DMS153 treated with DMSO at 0.1 percent for 48 hours (cell line): ENCODE results near the gene STX18.
"Not testable (repeated sequence)": the region's sequence is repeated elsewhere in the genome, so short reads cannot be mapped to it uniquely, and the experiment has no call there.

Experiments used
- DNase-seq: peaks from one replicate; lab custom pipeline; 2025; ENCODE audit not compliant: unreplicated experiment; lab: John Stamatoyannopoulos, UW

Gene STX18

DNA sequence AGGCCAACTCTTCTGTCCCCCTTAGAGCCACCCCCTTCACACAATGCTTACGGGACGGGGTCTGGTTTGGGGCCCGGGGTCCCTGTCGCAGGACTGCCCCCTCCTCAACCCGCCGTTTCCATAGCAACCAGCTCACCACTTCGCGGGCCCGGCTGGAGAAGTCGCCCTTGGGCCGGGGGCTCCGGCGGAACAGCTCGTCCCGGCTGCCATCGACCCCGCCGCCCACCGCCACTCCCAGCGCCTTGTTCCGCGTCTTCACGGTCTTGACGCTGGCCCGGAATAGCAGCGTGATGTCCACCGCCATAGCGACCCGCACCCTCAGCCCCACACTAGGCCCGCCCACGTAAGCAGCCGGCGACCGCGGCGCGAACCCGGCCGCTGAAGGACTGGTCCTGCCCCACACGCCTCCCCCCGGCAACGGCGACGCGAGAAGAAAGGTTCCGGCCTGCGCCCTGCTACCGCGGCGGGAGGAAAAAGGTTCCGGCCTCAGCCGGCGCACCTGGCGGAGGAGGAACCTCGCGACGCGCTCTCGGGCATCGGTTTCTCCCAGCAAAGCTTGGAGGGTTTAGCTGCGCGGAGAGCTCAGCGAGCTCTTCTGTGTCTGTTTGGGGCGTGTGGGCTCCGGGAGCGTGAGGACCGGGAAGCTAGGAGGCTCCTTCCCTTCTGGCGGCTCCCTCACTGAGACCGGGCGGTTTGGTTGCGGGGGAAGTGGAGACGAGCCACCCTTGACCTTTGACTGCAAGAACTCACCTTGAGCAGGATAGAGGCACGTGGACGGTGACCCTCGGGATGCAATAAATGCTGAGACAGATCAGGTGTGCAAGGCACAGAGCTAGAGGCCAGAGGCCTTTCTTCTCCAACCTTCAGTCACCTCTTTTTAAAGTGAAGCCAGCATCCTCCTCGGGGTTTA is at the start of gene STX18:
STX18 (minus strand) TSS at position 388 of the 910 bp plus-strand sequence; CDS start at position 304, 84 bp downstream.
- peak; percentile 19 for DNase-seq

DNA sequence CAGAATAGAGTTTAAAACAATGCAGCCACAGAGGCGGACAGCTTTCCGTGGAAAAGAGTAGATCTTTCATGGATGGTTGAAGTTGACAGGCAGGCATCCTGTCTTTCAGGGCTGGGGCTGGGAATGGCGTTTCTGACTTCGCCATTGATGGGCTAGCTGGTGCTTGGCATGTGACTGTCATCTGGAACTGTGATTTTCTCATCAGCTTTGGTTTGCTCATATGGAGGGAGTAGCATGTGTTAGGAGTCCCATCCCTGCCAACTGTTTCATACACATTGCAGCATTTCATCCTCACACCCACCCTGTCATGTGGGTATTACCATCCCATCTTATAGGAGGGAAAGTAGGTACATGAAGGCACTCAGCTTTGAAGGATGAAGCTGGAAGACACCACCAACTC is 49.2 kb upstream of the STX18 start:
- DNase-seq, result no peak

DNA sequence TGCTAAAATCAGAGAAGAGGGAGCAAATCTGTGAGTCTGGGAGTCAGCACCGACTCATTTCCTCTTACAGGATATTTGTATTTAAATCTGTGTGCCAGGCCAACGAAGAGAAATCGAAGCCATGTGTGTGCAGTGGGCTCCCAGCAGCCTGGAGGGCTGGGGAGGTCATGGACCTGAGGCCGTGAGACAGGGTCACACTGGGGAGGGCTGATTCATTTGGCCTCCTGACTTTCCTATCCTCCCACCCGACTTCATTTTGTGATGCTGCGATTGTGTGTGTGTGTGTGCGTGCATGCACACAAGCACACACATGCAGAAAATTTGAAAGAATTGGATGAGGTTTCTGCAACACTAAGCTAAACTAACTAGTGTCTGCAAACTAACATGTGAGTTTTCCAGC is 48.7 kb upstream of the STX18 start:
- no peak for DNase-seq

DNA sequence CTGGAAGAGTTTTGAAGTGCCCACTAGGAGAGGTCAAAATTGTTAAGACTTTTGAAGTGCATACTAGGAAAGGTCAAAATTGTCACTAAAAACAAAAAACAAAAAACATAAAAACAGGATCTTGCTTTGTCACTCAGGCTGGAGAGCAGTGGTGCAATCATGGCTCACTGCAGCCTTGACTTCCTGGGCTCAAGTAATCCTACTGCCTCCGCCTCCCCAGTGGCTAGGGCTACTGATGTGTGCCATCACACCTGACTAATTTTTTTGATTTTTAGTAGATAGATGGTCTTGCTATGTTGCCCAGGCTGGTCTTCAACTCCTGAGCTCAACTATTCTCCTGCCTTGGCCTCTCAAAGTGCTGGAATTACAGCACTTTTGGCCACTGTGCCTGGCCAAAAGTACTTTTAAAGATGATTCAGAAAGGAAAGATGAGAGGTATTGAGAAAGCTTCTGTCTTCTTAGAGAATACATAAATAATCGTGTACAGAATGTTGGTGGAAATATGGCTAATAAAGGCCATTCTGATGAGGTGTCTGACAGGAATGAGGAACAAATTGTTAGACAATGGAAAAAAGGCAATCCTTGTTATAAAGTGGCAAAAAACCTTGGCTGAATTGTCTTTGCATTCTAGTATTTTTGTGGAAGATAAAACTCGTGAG is 43.3 kb upstream of the STX18 start:
- no peak for DNase-seq

DNA sequence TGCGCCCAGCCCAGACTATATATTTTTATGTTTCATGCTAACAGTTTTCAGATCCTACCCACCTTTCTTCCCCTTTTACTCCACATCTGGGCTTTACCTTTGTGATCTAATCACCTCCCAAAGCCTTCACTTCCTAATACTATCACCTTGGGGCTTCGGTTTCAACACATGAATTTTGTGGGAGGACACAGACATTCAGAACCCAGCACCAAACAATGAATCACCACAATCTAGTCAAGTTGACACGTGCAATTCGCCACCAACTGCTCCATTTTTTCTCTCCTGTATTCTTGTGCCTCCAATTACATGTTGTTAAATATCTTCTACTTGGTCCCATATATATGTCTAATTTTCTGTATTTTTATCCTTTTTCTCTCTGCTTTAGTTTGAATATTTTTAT is 41.8 kb upstream of the STX18 start:
- DNase-seq, result no peak

DNA sequence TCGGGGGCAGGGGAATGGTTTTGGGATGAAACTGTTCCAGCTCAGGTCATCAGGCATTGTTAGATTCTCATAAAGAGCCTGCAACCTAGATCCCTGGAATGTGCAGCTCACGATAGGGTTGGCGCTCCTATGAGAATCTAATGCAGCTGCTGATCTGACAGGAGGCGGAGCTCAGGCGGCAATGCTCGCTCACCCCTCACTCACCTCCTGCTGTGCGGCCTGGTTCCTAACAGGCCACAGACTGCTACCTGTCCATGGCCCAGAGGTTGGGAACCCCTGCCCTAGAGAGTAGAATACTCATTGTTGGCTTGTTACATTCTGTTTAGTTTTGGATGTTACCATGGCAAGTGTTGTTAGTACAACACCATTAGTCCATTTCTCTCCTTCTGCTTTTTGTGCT is 40.8 kb upstream of the STX18 start:
- DNase-seq, result no peak

DNA sequence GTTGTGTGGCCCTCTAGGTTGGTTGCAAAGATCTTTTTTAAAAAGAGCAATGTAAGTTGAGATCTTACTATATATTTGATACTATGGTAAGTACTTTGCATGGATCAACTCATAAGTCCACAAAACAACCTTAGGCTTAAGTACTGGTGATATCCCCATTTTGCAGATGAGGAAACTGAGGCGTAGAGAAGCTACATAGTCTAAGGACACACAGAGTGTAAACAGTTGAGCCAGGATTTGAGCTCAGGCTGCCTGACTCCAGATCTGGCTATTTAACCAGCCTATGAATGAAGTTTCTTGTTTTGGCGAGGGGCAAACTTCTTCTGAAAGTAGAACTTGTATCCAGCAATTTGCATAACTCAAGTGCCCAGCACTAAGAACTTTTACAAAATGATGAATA is 38.6 kb upstream of the STX18 start:
- DNase-seq, result no peak

DNA sequence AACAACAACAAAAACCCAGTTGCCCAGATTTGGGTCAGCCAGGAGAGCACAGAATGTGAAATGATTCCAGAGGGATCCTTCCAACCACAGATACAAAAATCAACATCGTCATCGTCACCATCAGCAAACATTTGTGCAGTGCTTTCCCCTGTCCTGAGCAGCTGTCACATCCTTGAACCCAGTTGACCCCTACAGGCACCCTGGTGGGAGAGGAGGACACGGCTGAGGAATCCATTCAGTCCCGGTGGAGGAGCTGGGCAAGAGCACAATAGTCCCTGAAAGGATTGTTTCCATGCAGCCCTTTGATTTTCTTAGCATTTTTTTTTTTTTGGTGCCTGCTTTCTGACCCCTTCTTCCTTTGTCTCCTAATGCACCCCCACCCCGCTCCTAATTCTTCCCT is 37.1 kb upstream of the STX18 start:
- no peak for DNase-seq

DNA sequence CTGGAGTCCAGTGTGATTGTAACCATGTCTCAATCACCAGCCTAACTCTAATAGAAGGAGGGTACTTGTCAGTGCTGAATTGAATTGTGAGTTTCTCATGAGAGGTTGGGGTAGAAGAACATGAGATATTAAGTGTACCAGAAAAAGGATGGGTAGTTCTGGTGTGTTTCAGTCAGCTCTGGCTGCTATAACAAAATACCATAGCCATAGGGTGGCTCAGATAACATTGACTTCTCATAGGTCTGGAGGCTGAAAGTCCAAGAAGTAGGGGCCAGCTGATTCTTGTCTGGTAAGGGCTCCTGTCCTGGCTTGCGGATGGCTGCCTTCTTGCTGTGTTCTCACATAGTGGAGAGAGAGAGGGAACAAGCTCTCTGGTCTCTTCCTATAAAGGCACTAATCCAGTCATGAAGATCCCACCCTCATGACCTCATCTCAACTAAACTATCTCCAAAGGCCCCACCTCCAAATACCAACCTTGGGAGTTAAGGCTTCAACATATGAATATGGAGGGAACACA is 35.6 kb upstream of the STX18 start:
- DNase-seq, result no peak

DNA sequence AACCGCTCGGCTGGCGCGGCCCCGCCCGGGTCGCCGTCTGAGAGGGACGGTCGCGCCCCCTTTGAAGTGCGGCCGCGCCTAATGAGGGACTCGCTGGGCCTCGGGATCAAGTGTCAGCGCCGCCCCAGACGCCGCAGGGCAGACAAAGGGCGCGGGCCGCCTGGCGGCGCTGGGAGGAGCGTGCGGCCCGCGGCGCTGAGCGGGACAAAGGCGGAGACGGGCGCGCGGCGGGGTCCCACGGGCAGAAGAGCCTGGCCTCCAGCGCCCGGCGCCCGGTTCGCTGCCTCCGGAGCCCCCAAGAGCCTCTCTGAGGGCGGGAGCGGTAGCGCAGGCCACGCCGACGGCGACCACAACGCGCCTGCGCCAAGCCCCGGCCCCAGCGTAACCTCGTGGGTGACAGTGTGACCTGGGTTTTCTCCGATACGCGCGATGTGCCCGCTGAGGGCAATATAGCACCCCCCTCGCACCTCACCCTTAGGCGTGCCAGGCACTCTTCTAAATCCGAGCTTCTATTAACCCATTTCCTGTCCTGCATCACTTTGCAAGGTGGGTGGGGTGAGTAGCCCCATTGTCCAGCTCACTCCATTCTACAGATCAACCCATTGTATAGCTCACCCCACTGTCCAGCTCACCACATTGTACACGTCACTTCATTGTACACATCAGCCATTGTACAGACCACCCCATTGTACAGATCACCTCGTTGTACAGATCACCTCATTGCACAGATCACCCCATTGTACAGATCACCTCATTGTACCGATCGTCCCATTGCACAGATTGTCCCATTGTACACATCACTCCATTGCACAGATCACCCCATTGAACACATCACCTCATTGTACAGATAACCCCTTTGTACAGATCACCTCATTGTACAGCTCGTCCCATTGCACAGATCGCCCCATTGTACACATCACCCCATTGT is 33.7 kb upstream of the STX18 start:
- DNase-seq, result peak; percentile 2

DNA sequence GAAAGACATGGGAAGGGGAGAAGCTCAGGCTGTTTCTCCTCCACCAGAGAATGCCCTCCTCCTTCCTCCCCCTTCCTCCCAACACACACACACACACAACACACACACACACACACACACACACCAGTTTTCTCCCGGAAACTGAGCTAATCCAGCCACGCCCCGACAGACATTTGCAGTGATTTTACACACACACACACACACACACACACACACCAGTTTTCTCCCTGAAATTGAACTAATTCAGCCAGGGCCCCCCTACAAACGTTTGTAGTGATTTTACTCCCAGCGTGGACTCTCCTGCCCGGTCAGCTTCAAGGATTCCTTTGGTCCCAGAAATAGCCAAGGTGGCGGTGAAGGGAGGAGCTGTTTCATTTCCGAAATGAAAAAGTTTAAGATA is 32.9 kb upstream of the STX18 start:
- no peak for DNase-seq

DNA sequence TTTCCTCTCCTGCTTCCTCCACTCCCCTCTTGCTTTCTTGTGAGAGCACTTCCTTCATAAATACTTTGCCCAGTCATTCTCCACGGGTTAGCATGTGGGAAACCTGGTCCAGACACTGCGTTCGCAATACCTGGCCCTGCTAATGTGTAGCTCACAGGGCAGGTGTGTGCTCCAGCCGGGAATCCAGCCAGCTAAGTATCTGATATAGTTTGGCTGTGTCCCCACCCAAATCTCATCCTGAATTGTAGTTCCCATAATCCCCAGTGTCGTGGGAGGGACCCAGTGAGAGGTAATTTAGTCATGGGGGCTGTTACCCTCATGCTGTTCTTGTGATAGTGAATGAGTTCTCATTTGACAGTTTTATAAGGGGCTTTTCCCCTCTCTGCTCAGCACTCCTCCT is 32.2 kb upstream of the STX18 start:
- no peak for DNase-seq

DNA sequence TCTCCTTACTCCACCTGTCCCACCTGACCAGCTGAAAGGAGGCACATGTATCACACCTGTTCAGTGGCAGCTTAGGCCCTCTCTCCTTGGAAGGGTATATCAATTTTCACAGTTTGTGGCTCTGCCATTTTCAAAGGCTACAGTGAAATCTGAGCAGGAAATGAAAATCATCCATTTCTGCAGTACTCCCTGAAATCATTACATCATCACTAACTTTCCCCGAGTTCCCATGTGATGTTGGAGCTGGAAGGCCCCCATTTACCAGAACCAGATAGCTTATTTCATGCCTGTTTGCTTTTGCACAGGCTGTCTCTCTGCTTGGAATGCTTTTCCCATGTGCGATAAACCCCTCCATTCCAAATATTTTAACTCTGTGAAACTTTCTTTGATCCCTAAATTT is 31.0 kb upstream of the STX18 start:
- no peak for DNase-seq

DNA sequence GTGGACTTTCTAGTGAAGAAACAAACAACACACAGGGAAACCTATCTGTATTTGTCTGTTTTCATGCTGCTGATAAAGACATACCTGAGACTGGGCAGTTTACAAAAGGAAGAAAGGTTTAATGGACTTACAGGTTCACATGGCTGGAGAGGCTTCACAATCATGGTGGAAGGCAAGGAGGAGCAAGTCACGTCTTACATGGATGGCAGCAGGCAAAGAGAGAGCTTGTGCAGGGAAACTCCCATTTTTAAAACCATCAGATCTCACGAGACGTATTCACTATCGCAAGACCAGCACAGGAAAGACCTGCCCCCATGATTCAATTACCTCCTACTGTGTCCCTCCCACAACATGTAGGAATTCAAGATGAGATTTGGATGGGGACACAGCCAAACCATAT is 28.0 kb upstream of the STX18 start:
- not testable (repeated sequence) for DNase-seq

DNA sequence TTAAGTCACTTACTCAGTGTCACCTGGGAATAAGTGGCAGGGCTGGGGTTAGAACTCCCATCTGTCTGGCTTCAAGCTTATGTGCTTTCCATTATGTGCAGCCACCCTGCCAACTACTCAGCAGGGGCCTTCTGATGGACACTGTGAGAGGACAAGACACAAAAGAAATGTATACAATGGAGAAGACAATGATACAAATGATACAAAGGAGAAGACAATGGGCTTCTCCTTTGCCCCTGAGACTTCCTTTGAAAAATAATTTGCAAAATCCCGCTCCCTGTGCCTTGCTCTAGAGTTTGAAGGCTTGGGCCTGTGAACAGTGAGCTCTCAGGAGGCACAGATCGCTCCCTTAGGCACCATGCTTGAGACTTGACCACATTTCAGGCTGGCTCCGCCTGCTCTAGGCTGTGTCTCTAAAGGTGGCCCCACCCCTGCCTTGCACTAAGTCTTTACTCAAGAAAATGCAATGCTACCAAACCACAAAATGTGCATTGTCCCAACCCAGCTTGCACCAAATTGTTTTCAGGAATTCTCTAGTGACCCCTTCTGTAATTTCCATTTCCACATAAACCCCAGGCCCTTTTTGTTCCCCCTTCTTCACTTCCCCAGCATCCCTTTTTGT is 27.1 kb upstream of the STX18 start:
- no peak for DNase-seq

DNA sequence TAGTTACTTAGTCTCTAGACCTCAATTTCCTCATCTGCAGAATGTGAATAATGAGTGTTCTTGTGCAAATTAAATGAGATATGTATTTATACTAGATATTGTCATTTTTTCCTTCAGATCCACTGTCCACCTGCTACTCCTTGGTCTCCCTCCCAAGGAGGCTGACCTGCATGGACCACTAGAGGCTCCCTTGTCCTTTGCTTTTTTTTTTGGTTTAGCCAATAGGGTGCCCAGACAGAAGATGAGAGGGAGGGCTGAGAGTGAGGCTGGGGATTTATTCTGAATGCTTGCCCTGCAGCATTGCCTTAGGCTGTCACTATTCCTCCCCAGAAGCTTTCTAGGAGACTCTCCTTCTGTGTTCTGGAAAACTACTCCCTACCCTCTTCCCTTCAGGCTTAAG is 24.5 kb upstream of the STX18 start:
- not testable (repeated sequence) for DNase-seq

DNA sequence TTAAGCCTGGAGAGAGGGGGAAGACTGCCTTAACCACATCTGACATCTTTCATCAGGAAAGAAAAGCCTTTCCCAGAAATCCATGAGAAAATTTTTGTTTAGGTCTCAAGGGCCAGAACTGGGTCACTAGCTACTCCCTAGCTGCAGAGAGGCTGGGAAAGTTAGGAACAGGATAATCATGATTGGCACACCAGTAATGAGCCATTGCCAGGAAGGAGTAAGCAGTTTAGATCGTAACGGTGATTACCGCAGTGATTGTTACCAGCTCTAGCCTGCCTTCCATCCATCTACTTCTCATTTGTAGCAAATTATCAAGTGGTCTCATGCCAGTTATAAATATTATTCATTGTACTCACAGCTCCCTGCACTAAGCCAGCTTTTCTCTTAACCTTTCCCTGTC is 22.7 kb upstream of the STX18 start:
- no peak for DNase-seq

DNA sequence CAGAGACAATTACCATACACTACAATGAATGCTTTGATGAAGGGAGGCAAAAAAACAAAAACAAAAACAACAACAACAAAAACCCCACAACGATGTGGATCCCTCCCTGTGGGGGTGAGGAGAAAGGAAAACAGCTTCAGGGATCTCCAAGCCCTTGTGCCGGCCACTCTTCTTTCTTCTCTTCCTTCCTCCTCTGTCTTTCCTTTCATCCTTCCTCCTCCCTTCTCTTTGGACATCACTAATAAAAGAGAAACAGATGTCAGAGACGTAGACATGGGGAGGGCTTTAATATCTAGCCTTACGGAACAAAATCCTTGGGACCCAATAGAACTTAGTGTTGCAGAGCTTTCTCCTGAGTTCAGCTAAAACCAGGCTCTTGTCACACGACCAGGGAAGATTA is 18.8 kb upstream of the STX18 start:
- no peak for DNase-seq

DNA sequence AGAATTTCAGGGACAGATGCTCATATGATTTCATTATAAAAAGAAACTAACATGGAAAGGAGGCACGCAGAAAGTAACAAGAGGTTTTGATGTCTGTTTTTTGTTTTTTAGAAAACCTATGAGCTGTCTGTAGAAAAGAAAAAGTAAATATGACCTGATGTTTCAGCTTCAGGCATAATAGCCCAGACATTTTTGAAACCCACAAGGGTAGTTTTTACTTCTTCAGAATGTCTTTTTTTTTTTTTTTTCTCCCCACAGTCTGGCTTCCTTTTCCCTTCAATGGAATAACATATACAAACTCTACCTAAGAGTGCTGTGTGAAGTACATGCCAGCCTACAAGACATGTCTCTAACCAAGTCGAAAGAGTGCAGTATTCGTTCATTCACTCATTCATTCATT is 18.3 kb upstream of the STX18 start:
- no peak for DNase-seq

DNA sequence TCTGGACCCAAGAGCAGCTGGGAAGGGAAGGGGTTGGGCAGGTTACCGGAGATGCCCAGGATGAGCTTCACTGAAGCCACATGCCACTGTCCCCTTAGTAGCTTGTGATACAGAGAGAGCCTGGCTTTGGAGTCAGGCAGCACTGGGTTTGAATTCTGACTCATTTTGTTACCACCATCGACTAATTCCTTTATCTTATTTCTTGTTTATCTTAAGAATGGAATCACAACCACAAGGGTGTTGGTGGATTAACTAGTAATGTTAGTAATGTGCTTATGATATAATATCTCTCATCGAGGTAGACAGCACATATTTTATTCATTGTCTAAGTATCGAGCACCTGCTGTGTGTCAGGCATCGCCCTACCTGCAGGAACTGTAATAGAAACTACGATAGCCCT is 17.7 kb upstream of the STX18 start:
- no peak for DNase-seq

DNA sequence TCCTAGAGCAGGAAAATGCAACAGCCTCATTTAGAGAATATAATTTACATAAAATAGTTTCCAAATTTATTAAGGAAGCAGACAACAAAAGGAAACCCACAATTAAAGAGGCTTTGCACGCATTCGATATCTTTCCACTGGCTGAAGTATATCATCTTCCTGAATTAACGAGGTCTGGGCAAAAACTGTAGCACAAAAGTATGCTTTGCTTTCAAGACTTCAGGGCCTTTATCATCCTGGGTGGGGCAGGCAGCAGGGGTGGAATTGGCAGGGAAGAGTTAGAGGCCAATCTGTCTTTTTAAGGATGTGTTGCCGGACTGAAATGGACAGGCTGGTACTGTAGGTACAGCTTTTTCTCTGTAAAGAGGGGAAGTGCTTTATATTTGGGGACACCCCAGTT is 17.0 kb upstream of the STX18 start:
- DNase-seq, result no peak
